ENCODE results near the gene RCE1.
A peak's percentile ranks its signal among the peaks of the same experiment; 100 is the strongest.

RCE1 gene

GRCh38 chr11:66842501-66842895, 743 bp upstream of the RCE1 start:
- Histone ChIP-seq H3K4me3 (replicated peaks; ENCODE audit: insufficient read depth, low read length) (peak overlapping the region; percentile 86), H3K27me3 (ENCODE audit: insufficient read depth, poor library complexity, severe bottlenecking) (no peaks in the 10 kb centered on the region), H3K27ac (replicated peaks) (peak overlapping the region; percentile 99)
- DNase-seq (ENCODE audit: low read depth in 1 of 2, low spot score in 1 of 2): no peak
- TF ChIP-seq, protein P1, sequence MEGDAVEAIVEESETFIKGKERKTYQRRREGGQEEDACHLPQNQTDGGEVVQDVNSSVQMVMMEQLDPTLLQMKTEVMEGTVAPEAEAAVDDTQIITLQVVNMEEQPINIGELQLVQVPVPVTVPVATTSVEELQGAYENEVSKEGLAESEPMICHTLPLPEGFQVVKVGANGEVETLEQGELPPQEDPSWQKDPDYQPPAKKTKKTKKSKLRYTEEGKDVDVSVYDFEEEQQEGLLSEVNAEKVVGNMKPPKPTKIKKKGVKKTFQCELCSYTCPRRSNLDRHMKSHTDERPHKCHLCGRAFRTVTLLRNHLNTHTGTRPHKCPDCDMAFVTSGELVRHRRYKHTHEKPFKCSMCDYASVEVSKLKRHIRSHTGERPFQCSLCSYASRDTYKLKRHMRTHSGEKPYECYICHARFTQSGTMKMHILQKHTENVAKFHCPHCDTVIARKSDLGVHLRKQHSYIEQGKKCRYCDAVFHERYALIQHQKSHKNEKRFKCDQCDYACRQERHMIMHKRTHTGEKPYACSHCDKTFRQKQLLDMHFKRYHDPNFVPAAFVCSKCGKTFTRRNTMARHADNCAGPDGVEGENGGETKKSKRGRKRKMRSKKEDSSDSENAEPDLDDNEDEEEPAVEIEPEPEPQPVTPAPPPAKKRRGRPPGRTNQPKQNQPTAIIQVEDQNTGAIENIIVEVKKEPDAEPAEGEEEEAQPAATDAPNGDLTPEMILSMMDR (IDR thresholded peaks at IDR 0.05; ENCODE audit: insufficient read depth, low read length): no peak

DNA sequence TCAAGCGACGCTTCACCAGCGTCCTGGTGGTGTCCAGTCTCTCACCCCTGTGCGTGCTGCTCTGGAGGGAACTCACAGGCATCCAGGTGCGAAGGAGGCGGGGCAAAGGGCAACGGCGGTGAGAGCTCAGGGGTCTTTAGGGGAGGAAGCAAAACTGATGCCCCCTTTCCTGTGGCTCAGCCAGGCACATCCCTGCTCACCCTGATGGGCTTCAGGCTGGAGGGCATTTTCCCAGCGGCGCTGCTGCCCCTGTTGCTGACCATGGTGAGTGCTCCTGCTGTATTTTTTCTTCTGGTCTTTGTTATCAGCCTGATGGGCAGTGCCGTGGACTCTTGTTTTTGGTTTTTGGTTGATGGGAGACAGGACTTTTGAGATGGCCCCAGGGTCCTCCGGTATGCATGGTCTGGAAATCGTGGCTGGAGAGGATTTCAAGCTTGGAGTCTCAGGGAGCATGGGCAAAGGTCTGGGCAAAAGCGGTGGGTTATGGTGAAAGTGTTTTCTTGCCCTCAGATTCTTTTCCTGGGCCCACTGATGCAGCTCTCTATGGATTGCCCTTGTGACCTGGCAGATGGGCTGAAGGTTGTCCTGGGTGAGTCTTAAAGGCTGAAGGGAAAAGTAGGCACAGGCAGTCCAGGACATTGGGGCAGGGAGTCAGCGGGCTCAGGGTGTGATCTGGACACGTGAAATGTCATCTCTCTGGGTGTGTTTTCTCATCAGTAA, 695 bp downstream of the RCE1 start:
- Histone ChIP-seq H3K27ac (replicated peaks) (peak overlapping the region; percentile 99), H3K27me3 (ENCODE audit: insufficient read depth, poor library complexity, severe bottlenecking) (no peaks in the 10 kb centered on the region), H3K4me3 (replicated peaks; ENCODE audit: insufficient read depth, low read length) (peak overlapping the region; percentile 86)
- TF ChIP-seq GABPA (IDR thresholded peaks at IDR 0.05; ENCODE audit: low read depth): no peak
- TF ChIP-seq, protein P2, sequence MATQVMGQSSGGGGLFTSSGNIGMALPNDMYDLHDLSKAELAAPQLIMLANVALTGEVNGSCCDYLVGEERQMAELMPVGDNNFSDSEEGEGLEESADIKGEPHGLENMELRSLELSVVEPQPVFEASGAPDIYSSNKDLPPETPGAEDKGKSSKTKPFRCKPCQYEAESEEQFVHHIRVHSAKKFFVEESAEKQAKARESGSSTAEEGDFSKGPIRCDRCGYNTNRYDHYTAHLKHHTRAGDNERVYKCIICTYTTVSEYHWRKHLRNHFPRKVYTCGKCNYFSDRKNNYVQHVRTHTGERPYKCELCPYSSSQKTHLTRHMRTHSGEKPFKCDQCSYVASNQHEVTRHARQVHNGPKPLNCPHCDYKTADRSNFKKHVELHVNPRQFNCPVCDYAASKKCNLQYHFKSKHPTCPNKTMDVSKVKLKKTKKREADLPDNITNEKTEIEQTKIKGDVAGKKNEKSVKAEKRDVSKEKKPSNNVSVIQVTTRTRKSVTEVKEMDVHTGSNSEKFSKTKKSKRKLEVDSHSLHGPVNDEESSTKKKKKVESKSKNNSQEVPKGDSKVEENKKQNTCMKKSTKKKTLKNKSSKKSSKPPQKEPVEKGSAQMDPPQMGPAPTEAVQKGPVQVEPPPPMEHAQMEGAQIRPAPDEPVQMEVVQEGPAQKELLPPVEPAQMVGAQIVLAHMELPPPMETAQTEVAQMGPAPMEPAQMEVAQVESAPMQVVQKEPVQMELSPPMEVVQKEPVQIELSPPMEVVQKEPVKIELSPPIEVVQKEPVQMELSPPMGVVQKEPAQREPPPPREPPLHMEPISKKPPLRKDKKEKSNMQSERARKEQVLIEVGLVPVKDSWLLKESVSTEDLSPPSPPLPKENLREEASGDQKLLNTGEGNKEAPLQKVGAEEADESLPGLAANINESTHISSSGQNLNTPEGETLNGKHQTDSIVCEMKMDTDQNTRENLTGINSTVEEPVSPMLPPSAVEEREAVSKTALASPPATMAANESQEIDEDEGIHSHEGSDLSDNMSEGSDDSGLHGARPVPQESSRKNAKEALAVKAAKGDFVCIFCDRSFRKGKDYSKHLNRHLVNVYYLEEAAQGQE (IDR thresholded peaks at IDR 0.05; ENCODE audit: insufficient replicate concordance, low read depth): no peak
- TF ChIP-seq, protein P1 (IDR thresholded peaks at IDR 0.05; ENCODE audit: insufficient read depth, low read length): no peak
- TF ChIP-seq POLR2AphosphoS5 (IDR thresholded peaks at IDR 0.05; ENCODE audit: low read depth): no peak
- no peak for TF ChIP-seq SPI1 (IDR thresholded peaks at IDR 0.05; ENCODE audit: borderline replicate concordance, low read depth)
- no peak for DNase-seq (ENCODE audit: low read depth in 1 of 2, low spot score in 1 of 2)

DNA sequence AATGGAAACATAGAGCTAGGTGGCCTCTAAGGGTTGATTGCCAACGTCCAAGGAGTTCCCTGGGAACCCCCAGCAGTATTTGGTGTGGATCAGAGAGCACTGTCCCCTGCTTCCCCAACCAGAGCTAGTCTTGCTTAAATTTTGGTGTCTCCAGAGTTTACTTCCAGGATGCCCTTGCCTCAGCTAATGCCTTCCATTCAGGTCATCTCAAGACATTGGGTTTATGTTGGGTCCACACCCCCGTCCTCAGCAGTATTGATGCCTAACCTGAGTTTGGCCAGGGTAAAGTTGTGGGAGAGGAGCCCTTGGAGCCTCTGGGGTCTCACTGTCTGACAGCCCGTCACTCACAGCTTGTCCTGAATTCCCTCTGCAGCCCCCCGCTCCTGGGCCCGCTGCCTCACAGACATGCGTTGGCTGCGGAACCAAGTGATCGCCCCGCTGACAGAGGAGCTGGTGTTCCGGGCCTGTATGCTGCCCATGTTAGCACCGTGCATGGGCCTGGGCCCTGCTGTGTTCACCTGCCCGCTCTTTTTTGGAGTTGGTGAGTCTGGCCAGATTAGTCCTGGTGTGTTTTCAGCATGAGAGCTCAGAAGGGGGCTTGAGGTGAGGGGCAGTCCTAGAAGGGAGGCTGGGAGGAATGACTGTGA, 1.4 kb downstream of the RCE1 start:
- DNase-seq (ENCODE audit: low read depth in 1 of 2, low spot score in 1 of 2): no peak
- TF ChIP-seq GABPA (IDR thresholded peaks at IDR 0.05; ENCODE audit: low read depth) (no peak), POLR2AphosphoS5 (IDR thresholded peaks at IDR 0.05; ENCODE audit: low read depth) (no peak), SPI1 (IDR thresholded peaks at IDR 0.05; ENCODE audit: borderline replicate concordance, low read depth) (no peak)
- TF ChIP-seq, protein P1 (IDR thresholded peaks at IDR 0.05; ENCODE audit: insufficient read depth, low read length): no peak
- TF ChIP-seq, protein P2 (IDR thresholded peaks at IDR 0.05; ENCODE audit: insufficient replicate concordance, low read depth): no peak
- no peaks in the 10 kb centered on the region for H3K27me3 ChIP-seq (ENCODE audit: insufficient read depth, poor library complexity, severe bottlenecking)
- peak overlapping the region; percentile 86 for H3K4me3 ChIP-seq (replicated peaks; ENCODE audit: insufficient read depth, low read length)
- H3K27ac ChIP-seq (replicated peaks): no peak overlapping the region

All from HL-60 (cell line).